Measurements from ENCODE around the gene TRDMT1. TPM values are rescaled to one million over a fixed set of nuclear protein-coding genes. Genes with fewer than 3 reads are reported as not detected.

TRDMT1 gene
- total and polyA plus RNA-seq, 7 experiments from 2014 or later: 9.7 to 30.6 (median 15.2) TPM

GRCh38 chr10:17199351-17199804 lies 2.1 kb downstream of the TRDMT1 start:
- Histone ChIP-seq H3K36me3 (ENCODE audit: control insufficient read depth in 2 of 3, insufficient read depth in 3 of 3, low read length in 3 of 3) (no peaks in the 10 kb centered on the region), H3K27me3 (ENCODE audit: control insufficient read depth in 2 of 2, insufficient read depth in 2 of 2, low read length in 2 of 2) (no peaks in the 10 kb centered on the region), H3K9me3 (ENCODE audit: control insufficient read depth in 2 of 3, low read length in 3 of 3) (no peaks in the 10 kb centered on the region), H3K4me3 (ENCODE audit: low read length) (no peak overlapping the region), H3K27ac (ENCODE audit: low read depth, low read length) (no peak overlapping the region), H3K4me1 (ENCODE audit: control insufficient read depth in 2 of 2, insufficient read depth in 2 of 2, low read length in 2 of 2) (peaks cover 0 to 6% of the 10 kb centered on the region in 2 donors)
- H3K27me3 Mint-ChIP-seq: peaks cover 0 to 4% (median 0%) of the 10 kb centered on the region in 5 donors
- intact Hi-C loops (cut with micrococcal nuclease): no loop called here
- H3K4me3 Mint-ChIP-seq: peak overlapping the region; percentile 5 to 97 (median 44)
- DNase-seq (no peak), ATAC-seq (no peak)
- no peaks in the 10 kb centered on the region for H3K9me3 Mint-ChIP-seq
- H3K36me3 Mint-ChIP-seq: peaks cover 0 to 7% (median 0%) of the 10 kb centered on the region in 5 donors
- POLR2A ChIA-PET: interaction anchor here (1.0 to 5.8 kb wide), 3 partner anchors 22 to 169 kb away, joined by 3 to 167 read pairs (median 3); partner anchors contain the start of gene VIM
- CTCF ChIA-PET: interaction anchor here (1.5 kb wide), 1 partner anchor 20 kb away, joined by 4 read pairs; no protein-coding TSS in a partner anchor
- peaks cover 23 to 54% (median 38%) of the 10 kb centered on the region in 7 donors for H3K4me1 Mint-ChIP-seq
- H3K27ac Mint-ChIP-seq: peak overlapping the region; percentile 9 to 98 (median 75)

- POLR2A ChIA-PET: interaction anchor here (0.7 to 0.9 kb wide), 2 partner anchors 33 to 194 kb away, joined by 3 to 4 read pairs; no protein-coding TSS in a partner anchor
- Mint-ChIP-seq H3K27me3 (peaks cover 0 to 4% (median 0%) of the 10 kb centered on the region in 5 donors), H3K4me3 (no peak overlapping the region), H3K9me3 (peaks cover 0 to 3% (median 0%) of the 10 kb centered on the region in 11 donors), H3K27ac (peak overlapping the region in 3 of 9 donors; percentile 3 to 47 (median 28)), H3K36me3 (peaks cover 0 to 31% (median 6%) of the 10 kb centered on the region in 5 donors), H3K4me1 (peaks cover 19 to 63% (median 31%) of the 10 kb centered on the region in 7 donors)
- peaks cover 0 to under 1% of the 10 kb centered on the region in 2 donors for H3K4me1 ChIP-seq (ENCODE audit: control insufficient read depth in 2 of 2, insufficient read depth in 2 of 2, low read length in 2 of 2)
- no peak overlapping the region for H3K4me3 ChIP-seq (ENCODE audit: low read length)
- no peaks in the 10 kb centered on the region for H3K27me3 ChIP-seq (ENCODE audit: control insufficient read depth in 2 of 2, insufficient read depth in 2 of 2, low read length in 2 of 2)
- intact Hi-C loops (cut with micrococcal nuclease): no loop called here
- CTCF ChIA-PET: no interaction called here
- H3K27ac ChIP-seq (ENCODE audit: low read depth, low read length): no peak overlapping the region
- DNase-seq (no peak), ATAC-seq (no peak)
- no peaks in the 10 kb centered on the region for H3K36me3 ChIP-seq (ENCODE audit: control insufficient read depth in 2 of 3, insufficient read depth in 3 of 3, low read length in 3 of 3)
- no peaks in the 10 kb centered on the region for H3K9me3 ChIP-seq (ENCODE audit: control insufficient read depth in 2 of 3, low read length in 3 of 3)
These were observed 4.9 kb downstream of the TRDMT1 start for GRCh38 chr10:17196573-17196972.

- no peaks in the 10 kb centered on the region for H3K9me3 ChIP-seq (ENCODE audit: control insufficient read depth in 2 of 3, low read length in 3 of 3)
- H3K9me3 Mint-ChIP-seq: peaks cover 0 to 3% (median 0%) of the 10 kb centered on the region in 11 donors
- H3K27ac ChIP-seq (ENCODE audit: low read depth, low read length): no peak overlapping the region
- no peak for DNase-seq
- CTCF ChIA-PET: interaction anchor here (0.6 kb wide), 1 partner anchor 7 kb away, joined by 3 read pairs; no protein-coding TSS in a partner anchor
- peak overlapping the region in 2 of 9 donors; percentile 8 to 28 for H3K27ac Mint-ChIP-seq
- no peaks in the 10 kb centered on the region for H3K27me3 ChIP-seq (ENCODE audit: control insufficient read depth in 2 of 2, insufficient read depth in 2 of 2, low read length in 2 of 2)
- peaks cover 0 to 4% (median 0%) of the 10 kb centered on the region in 5 donors for H3K27me3 Mint-ChIP-seq
- no peaks in the 10 kb centered on the region for H3K36me3 ChIP-seq (ENCODE audit: control insufficient read depth in 2 of 3, insufficient read depth in 3 of 3, low read length in 3 of 3)
- POLR2A ChIA-PET: interaction anchor here (0.7 to 1.0 kb wide), 2 partner anchors 10 to 193 kb away, joined by 3 read pairs; no protein-coding TSS in a partner anchor
- no peaks in the 10 kb centered on the region for H3K4me1 ChIP-seq (ENCODE audit: control insufficient read depth in 2 of 2, insufficient read depth in 2 of 2, low read length in 2 of 2)
- no peak overlapping the region for H3K4me3 Mint-ChIP-seq
- H3K4me3 ChIP-seq (ENCODE audit: low read length): no peak overlapping the region
- peaks cover 18 to 58% (median 28%) of the 10 kb centered on the region in 7 donors for H3K4me1 Mint-ChIP-seq
- no peak for ATAC-seq
- H3K36me3 Mint-ChIP-seq: peaks cover 0 to 31% (median 6%) of the 10 kb centered on the region in 5 donors
- intact Hi-C loops (cut with micrococcal nuclease): no loop called here
These were observed 5.4 kb downstream of the TRDMT1 start for GRCh38 chr10:17196045-17196444.

- no peak for DNase-seq
- peaks cover 0 to 35% (median 10%) of the 10 kb centered on the region in 5 donors for H3K36me3 Mint-ChIP-seq
- H3K9me3 ChIP-seq (ENCODE audit: control insufficient read depth in 2 of 3, low read length in 3 of 3): no peaks in the 10 kb centered on the region
- peaks cover 0 to 4% (median 0%) of the 10 kb centered on the region in 5 donors for H3K27me3 Mint-ChIP-seq
- POLR2A ChIA-PET: interaction anchor here (1.0 kb wide), 1 partner anchor 11 kb away, joined by 3 read pairs; no protein-coding TSS in a partner anchor
- peaks cover 10 to 54% (median 24%) of the 10 kb centered on the region in 7 donors for H3K4me1 Mint-ChIP-seq
- no peak overlapping the region for H3K27ac Mint-ChIP-seq
- no peaks in the 10 kb centered on the region for H3K4me1 ChIP-seq (ENCODE audit: control insufficient read depth in 2 of 2, insufficient read depth in 2 of 2, low read length in 2 of 2)
- H3K27ac ChIP-seq (ENCODE audit: low read depth, low read length): no peak overlapping the region
- no peaks in the 10 kb centered on the region for H3K36me3 ChIP-seq (ENCODE audit: control insufficient read depth in 2 of 3, insufficient read depth in 3 of 3, low read length in 3 of 3)
- no peak for ATAC-seq
- H3K4me3 ChIP-seq (ENCODE audit: low read length): no peak overlapping the region
- H3K4me3 Mint-ChIP-seq: no peak overlapping the region
- peaks cover 0 to 3% (median 0%) of the 10 kb centered on the region in 11 donors for H3K9me3 Mint-ChIP-seq
- CTCF ChIA-PET: interaction anchor here (0.6 kb wide), 1 partner anchor 337 kb away, joined by 6 read pairs; no protein-coding TSS in a partner anchor
- no peaks in the 10 kb centered on the region for H3K27me3 ChIP-seq (ENCODE audit: control insufficient read depth in 2 of 2, insufficient read depth in 2 of 2, low read length in 2 of 2)
- intact Hi-C loops (cut with micrococcal nuclease): no loop called here
These were observed 6.4 kb downstream of the TRDMT1 start for GRCh38 chr10:17195083-17195482.

GRCh38 chr10:17190602-17191001 lies 10.9 kb downstream of the TRDMT1 start:
- no peak overlapping the region for H3K4me3 Mint-ChIP-seq
- no peaks in the 10 kb centered on the region for H3K27me3 ChIP-seq (ENCODE audit: control insufficient read depth in 2 of 2, insufficient read depth in 2 of 2, low read length in 2 of 2)
- H3K36me3 Mint-ChIP-seq: peaks cover 0 to 31% (median 8%) of the 10 kb centered on the region in 5 donors
- no peaks in the 10 kb centered on the region for H3K4me1 ChIP-seq (ENCODE audit: control insufficient read depth in 2 of 2, insufficient read depth in 2 of 2, low read length in 2 of 2)
- H3K27ac Mint-ChIP-seq: peak overlapping the region in 1 of 9 donors; percentile 2
- no peak overlapping the region for H3K27ac ChIP-seq (ENCODE audit: low read depth, low read length)
- ChIA-PET POLR2A (interaction anchor here (0.6 to 2.8 kb wide), 2 partner anchors 11 to 207 kb away, joined by 7 to 13 read pairs; partner anchors contain the start of gene TRDMT1), CTCF (no interaction called here)
- no peaks in the 10 kb centered on the region for H3K36me3 ChIP-seq (ENCODE audit: control insufficient read depth in 2 of 3, insufficient read depth in 3 of 3, low read length in 3 of 3)
- H3K9me3 ChIP-seq (ENCODE audit: control insufficient read depth in 2 of 3, low read length in 3 of 3): no peaks in the 10 kb centered on the region
- no peak for DNase-seq
- intact Hi-C loops (cut with micrococcal nuclease): no loop called here
- no peaks in the 10 kb centered on the region for H3K27me3 Mint-ChIP-seq
- peaks cover 0 to 3% (median 0%) of the 10 kb centered on the region in 11 donors for H3K9me3 Mint-ChIP-seq
- H3K4me1 Mint-ChIP-seq: peaks cover 0 to 30% (median 12%) of the 10 kb centered on the region in 7 donors
- no peak overlapping the region for H3K4me3 ChIP-seq (ENCODE audit: low read length)
- ATAC-seq: no peak

GRCh38 chr10:17188644-17189172 lies 12.8 kb downstream of the TRDMT1 start:
- H3K4me1 Mint-ChIP-seq: peaks cover 0 to 23% (median 12%) of the 10 kb centered on the region in 7 donors
- H3K27me3 Mint-ChIP-seq: no peaks in the 10 kb centered on the region
- ATAC-seq: no peak
- Histone ChIP-seq H3K36me3 (ENCODE audit: control insufficient read depth in 2 of 3, insufficient read depth in 3 of 3, low read length in 3 of 3) (no peaks in the 10 kb centered on the region), H3K27ac (ENCODE audit: low read depth, low read length) (no peak overlapping the region), H3K9me3 (ENCODE audit: control insufficient read depth in 2 of 3, low read length in 3 of 3) (no peaks in the 10 kb centered on the region), H3K4me3 (ENCODE audit: low read length) (no peak overlapping the region), H3K27me3 (ENCODE audit: control insufficient read depth in 2 of 2, insufficient read depth in 2 of 2, low read length in 2 of 2) (no peaks in the 10 kb centered on the region), H3K4me1 (ENCODE audit: control insufficient read depth in 2 of 2, insufficient read depth in 2 of 2, low read length in 2 of 2) (no peaks in the 10 kb centered on the region)
- no peak overlapping the region for H3K4me3 Mint-ChIP-seq
- ChIA-PET CTCF (no interaction called here), POLR2A (interaction anchor here (1.0 kb wide), 1 partner anchor 42 kb away, joined by 3 read pairs; no protein-coding TSS in a partner anchor)
- peaks cover 0 to 22% (median 5%) of the 10 kb centered on the region in 5 donors for H3K36me3 Mint-ChIP-seq
- intact Hi-C loops (cut with micrococcal nuclease): no loop called here
- no peak for DNase-seq
- no peaks in the 10 kb centered on the region for H3K9me3 Mint-ChIP-seq
- no peak overlapping the region for H3K27ac Mint-ChIP-seq
